ENCODE measurements around the gene GNL3. TPM values are rescaled to one million over a fixed set of nuclear protein-coding genes. Genes with fewer than 3 reads are reported as not detected.
A peak's percentile ranks its signal among the peaks of the same experiment; 100 is the strongest.

Gene GNL3
- total RNA-seq, 5 donors from 2014 or later (not counting 1 experiment from before 2014, with no cell fraction given): 77.1 to 110 (median 86.6) TPM

DNA sequence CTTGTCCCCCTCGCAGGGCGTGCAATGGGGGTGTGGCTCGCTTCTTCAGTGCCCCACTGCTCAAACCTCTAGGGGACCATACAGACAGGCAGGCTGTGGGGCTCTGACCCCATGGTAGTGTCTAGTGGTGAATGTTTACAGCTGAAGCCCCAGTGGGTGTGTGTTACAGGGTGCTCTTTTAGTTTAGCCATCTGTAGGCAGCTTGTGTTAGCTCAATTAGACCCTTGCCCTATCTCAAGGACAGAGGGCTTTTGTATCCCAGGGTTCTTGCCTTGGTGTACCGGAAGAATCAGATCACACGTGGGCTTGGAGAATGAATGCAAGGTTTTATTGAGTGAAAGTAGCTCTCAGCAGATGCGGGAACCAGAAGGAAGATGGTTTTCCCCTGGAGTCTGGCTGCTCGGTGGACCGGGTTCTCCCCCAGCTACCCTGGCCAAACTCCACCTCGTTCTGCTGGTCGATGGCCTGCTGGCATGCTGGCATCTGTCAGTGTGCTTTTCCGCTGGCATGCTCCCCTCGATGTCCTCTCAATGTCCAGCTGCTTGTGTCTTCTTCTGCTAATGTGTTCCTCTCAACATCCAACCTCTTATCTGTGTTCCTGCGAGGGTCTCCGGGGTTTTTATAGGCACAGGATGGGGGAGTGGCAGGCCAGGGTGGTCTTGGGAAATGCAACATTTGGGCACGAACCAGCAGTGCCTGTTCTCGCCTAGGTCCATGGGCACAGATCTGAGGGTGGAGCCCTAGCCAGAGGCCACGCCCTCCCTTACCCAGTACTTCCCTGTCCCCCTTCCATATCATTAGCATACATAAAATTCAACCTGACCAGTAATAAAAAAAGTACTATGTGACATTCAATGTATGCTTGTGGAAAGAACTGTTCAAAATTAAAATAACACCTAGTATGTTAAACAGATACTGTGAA lies 26.7 kb downstream of the GNL3 start:
- Histone ChIP-seq H3K9me3 (no peaks in the 10 kb centered on the region), H3K27me3 (replicated peaks in 1 of 2; ENCODE audit: control insufficient read depth in 2 of 2, extremely low read depth in 1 of 2, insufficient read depth in 2 of 2, low read length in 1 of 2) (no peaks in the 10 kb centered on the region), H3K4me1 (ENCODE audit: control insufficient read depth in 1 of 2, extremely low read depth in 1 of 2, insufficient read depth in 2 of 2, low read length in 2 of 2) (peaks cover 2 to 3% of the 10 kb centered on the region in 2 experiments), H3K4me3 (ENCODE audit: control insufficient read depth in 1 of 2, extremely low read depth in 1 of 2, low read length in 1 of 2) (no peak overlapping the region), H3K27ac (ENCODE audit: low read length) (no peak overlapping the region), H3K36me3 (ENCODE audit: control insufficient read depth in 2 of 2, extremely low read depth in 1 of 2, insufficient read depth in 1 of 2, low read length in 1 of 2) (peaks cover 0 to 24% of the 10 kb centered on the region in 2 donors)
- H3K36me3 Mint-ChIP-seq: peaks cover 25% of the 10 kb centered on the region
- no peaks in the 10 kb centered on the region for H3K27me3 Mint-ChIP-seq
- no peaks in the 10 kb centered on the region for H3K9me3 Mint-ChIP-seq
- ATAC-seq (replicated peaks in 1 of 4) (no peak), DNase-seq (no peak)
- ChIA-PET POLR2A (no interaction called here), CTCF (no interaction called here)
- WGBS (ENCODE audit: insufficient coverage): 98% methylated on average over 8 of the region's 17 CpGs
- H3K4me1 Mint-ChIP-seq: peaks cover 7 to 9% (median 9%) of the 10 kb centered on the region in 3 donors
- H3K4me3 Mint-ChIP-seq: no peak overlapping the region
- H3K27ac Mint-ChIP-seq: no peak overlapping the region

- H3K27ac Mint-ChIP-seq: no peak overlapping the region
- 95% methylated on average over 35 of the region's 39 CpGs for WGBS (ENCODE audit: insufficient coverage)
- peaks cover 0 to under 1% (median 0%) of the 10 kb centered on the region in 3 donors for H3K9me3 Mint-ChIP-seq
- CTCF ChIA-PET: interaction anchor here in 1 of 2 donors (0.6 kb wide), 1 partner anchor 22 kb away, joined by 6 read pairs; no protein-coding TSS in a partner anchor
- Histone ChIP-seq H3K27ac (ENCODE audit: low read length) (no peak overlapping the region), H3K36me3 (ENCODE audit: control insufficient read depth in 2 of 2, extremely low read depth in 1 of 2, insufficient read depth in 1 of 2, low read length in 1 of 2) (peaks cover 0 to 8% of the 10 kb centered on the region in 2 donors), H3K4me1 (ENCODE audit: control insufficient read depth in 1 of 2, extremely low read depth in 1 of 2, insufficient read depth in 2 of 2, low read length in 2 of 2) (peaks cover 0 to 2% of the 10 kb centered on the region in 2 experiments), H3K4me3 (ENCODE audit: control insufficient read depth in 1 of 2, extremely low read depth in 1 of 2, low read length in 1 of 2) (no peak overlapping the region), H3K9me3 (no peaks in the 10 kb centered on the region), H3K27me3 (replicated peaks in 1 of 2; ENCODE audit: control insufficient read depth in 2 of 2, extremely low read depth in 1 of 2, insufficient read depth in 2 of 2, low read length in 1 of 2) (no peaks in the 10 kb centered on the region)
- no peaks in the 10 kb centered on the region for H3K27me3 Mint-ChIP-seq
- H3K36me3 Mint-ChIP-seq: peaks cover 22% of the 10 kb centered on the region
- ATAC-seq (replicated peaks in 1 of 4) (no peak), DNase-seq (no peak)
- peaks cover under 1 to 8% (median 4%) of the 10 kb centered on the region in 3 donors for H3K4me1 Mint-ChIP-seq
- H3K4me3 Mint-ChIP-seq: no peak overlapping the region
- POLR2A ChIA-PET: no interaction called here
These were observed 28.8 kb downstream of the GNL3 start for GRCh38 chr3:52714335-52715302.

GRCh38 chr3:52715714-52716305 lies 30.0 kb downstream of the GNL3 start:
- Mint-ChIP-seq H3K27ac (no peak overlapping the region), H3K9me3 (peaks cover 0 to 3% (median 0%) of the 10 kb centered on the region in 3 donors), H3K27me3 (no peaks in the 10 kb centered on the region), H3K4me1 (peaks cover 10 to 20% (median 15%) of the 10 kb centered on the region in 3 donors), H3K36me3 (peaks cover 22% of the 10 kb centered on the region), H3K4me3 (no peak overlapping the region)
- DNase-seq (no peak), ATAC-seq (replicated peaks in 1 of 4) (no peak)
- WGBS (ENCODE audit: insufficient coverage): 100% methylated on average over 5 of the region's 11 CpGs
- ChIA-PET CTCF (no interaction called here), POLR2A (no interaction called here)
- Histone ChIP-seq H3K4me1 (ENCODE audit: control insufficient read depth in 1 of 2, extremely low read depth in 1 of 2, insufficient read depth in 2 of 2, low read length in 2 of 2) (peaks cover 5 to 7% of the 10 kb centered on the region in 2 experiments), H3K27ac (ENCODE audit: low read length) (no peak overlapping the region), H3K36me3 (ENCODE audit: control insufficient read depth in 2 of 2, extremely low read depth in 1 of 2, insufficient read depth in 1 of 2, low read length in 1 of 2) (peaks cover 0 to 8% of the 10 kb centered on the region in 2 donors), H3K27me3 (replicated peaks in 1 of 2; ENCODE audit: control insufficient read depth in 2 of 2, extremely low read depth in 1 of 2, insufficient read depth in 2 of 2, low read length in 1 of 2) (no peaks in the 10 kb centered on the region), H3K4me3 (ENCODE audit: control insufficient read depth in 1 of 2, extremely low read depth in 1 of 2, low read length in 1 of 2) (no peak overlapping the region), H3K9me3 (no peaks in the 10 kb centered on the region)

- Histone ChIP-seq H3K36me3 (ENCODE audit: control insufficient read depth in 2 of 2, extremely low read depth in 1 of 2, insufficient read depth in 1 of 2, low read length in 1 of 2) (peaks cover 0 to 3% of the 10 kb centered on the region in 2 donors), H3K4me1 (ENCODE audit: control insufficient read depth in 1 of 2, extremely low read depth in 1 of 2, insufficient read depth in 2 of 2, low read length in 2 of 2) (peaks cover 12 to 19% of the 10 kb centered on the region in 2 experiments), H3K9me3 (no peaks in the 10 kb centered on the region), H3K27ac (ENCODE audit: low read length) (peak overlapping the region; percentile 21), H3K27me3 (replicated peaks in 1 of 2; ENCODE audit: control insufficient read depth in 2 of 2, extremely low read depth in 1 of 2, insufficient read depth in 2 of 2, low read length in 1 of 2) (no peaks in the 10 kb centered on the region), H3K4me3 (ENCODE audit: control insufficient read depth in 1 of 2, extremely low read depth in 1 of 2, low read length in 1 of 2) (no peak overlapping the region)
- CTCF ChIA-PET: no interaction called here
- ATAC-seq (replicated peaks in 1 of 4): no peak
- Mint-ChIP-seq H3K4me3 (peak overlapping the region in 1 of 3 donors; percentile 37), H3K4me1 (peaks cover 29 to 35% (median 30%) of the 10 kb centered on the region in 3 donors), H3K9me3 (peaks cover 0 to 3% (median 0%) of the 10 kb centered on the region in 3 donors), H3K27ac (peak overlapping the region; percentile 49 to 78), H3K27me3 (no peaks in the 10 kb centered on the region), H3K36me3 (peaks cover 13% of the 10 kb centered on the region)
- POLR2A ChIA-PET: interaction anchor here in 1 of 2 donors (0.7 kb wide), 1 partner anchor 355 kb away, joined by 4 read pairs; no protein-coding TSS in a partner anchor
- no peak for DNase-seq
These were observed 33.8 kb downstream of the GNL3 start for GRCh38 chr3:52719618-52720017.

GRCh38 chr3:52721002-52721729 lies 35.3 kb downstream of the GNL3 start:
- Mint-ChIP-seq H3K4me1 (peaks cover 29 to 35% (median 30%) of the 10 kb centered on the region in 3 donors), H3K36me3 (peaks cover 10% of the 10 kb centered on the region), H3K4me3 (peak overlapping the region; percentile 19 to 41 (median 37)), H3K9me3 (peaks cover 0 to 3% (median 0%) of the 10 kb centered on the region in 3 donors), H3K27ac (peak overlapping the region; percentile 78 to 94), H3K27me3 (no peaks in the 10 kb centered on the region)
- ChIA-PET POLR2A (no interaction called here), CTCF (no interaction called here)
- Histone ChIP-seq H3K4me3 (ENCODE audit: control insufficient read depth in 1 of 2, extremely low read depth in 1 of 2, low read length in 1 of 2) (no peak overlapping the region), H3K36me3 (ENCODE audit: control insufficient read depth in 2 of 2, extremely low read depth in 1 of 2, insufficient read depth in 1 of 2, low read length in 1 of 2) (peaks cover 0 to 3% of the 10 kb centered on the region in 2 donors), H3K9me3 (no peaks in the 10 kb centered on the region), H3K27me3 (replicated peaks in 1 of 2; ENCODE audit: control insufficient read depth in 2 of 2, extremely low read depth in 1 of 2, insufficient read depth in 2 of 2, low read length in 1 of 2) (no peaks in the 10 kb centered on the region), H3K4me1 (ENCODE audit: control insufficient read depth in 1 of 2, extremely low read depth in 1 of 2, insufficient read depth in 2 of 2, low read length in 2 of 2) (peaks cover 12 to 19% of the 10 kb centered on the region in 2 experiments), H3K27ac (ENCODE audit: low read length) (peak overlapping the region; percentile 53)
- ATAC-seq (replicated peaks in 1 of 4): peak; percentile 81 to 95 (median 88)
- DNase-seq: peak in 22 of 35 experiments; percentile 4 to 62 (median 22)
- 67% methylated on average over 1 of the region's 6 CpGs for WGBS (ENCODE audit: insufficient coverage)
